Pancreas (tissue), 10 donors: ENCODE measurements around the gene UBE3C. TPM values are rescaled to one million over a fixed set of nuclear protein-coding genes. Genes with fewer than 3 reads are reported as not detected.

Experiments
- ATAC-seq, 4 donors: fragments of 200-7000 bp; cut with Tn5 transposase; one replicate each; pipeline versions ENCODE4 v1.8.0 to v1.9.1; 2020; ENCODE audit warnings: mild to moderate bottlenecking in 4 of 4, moderate library complexity in 4 of 4
- DNase-seq, 6 donors: peaks; one replicate each; pipeline ENCODE4 v3.0.0-alpha.2; 2020
- FAIRE-seq: peaks from 2 replicates; lab custom pipeline; 2012; peaks lifted over from hg19 to GRCh38; lab: Jason Lieb, UNC
- H3K27ac ChIP-seq, 4 donors: fragments of 200-600 bp; sonication (generic); 1 replicate in 3 of 4; 2 replicates in 1 of 4; pipeline versions ENCODE4 v1.5.0 to v1.8.0; 2020
- H3K27me3 ChIP-seq, 4 donors: fragments of 200-600 bp; one replicate each; pipeline ENCODE4 v1.8.0; 2021
- H3K36me3 ChIP-seq, 3 donors: fragments of 200-600 bp; sonication (generic) in 1 of 3; one replicate each; pipeline versions ENCODE4 v1.5.0 to v1.8.0; 2020 to 2021
- H3K4me1 ChIP-seq, 3 donors: fragments of 200-600 bp; one replicate each; pipeline ENCODE4 v1.8.0; 2021
- H3K4me3 ChIP-seq, 4 donors: fragments of 200-600 bp; sonication (generic) in 2 of 4; one replicate each; pipeline versions ENCODE4 v1.5.0 to v1.8.0; 2020 to 2021
- H3K9me3 ChIP-seq, 4 donors: fragments of 200-600 bp; one replicate each; pipeline ENCODE4 v1.8.0; 2021
- CTCF ChIP-seq, 4 donors: fragments of 200-600 bp; sonication (generic) in 3 of 4; IDR thresholded peaks; one replicate each; pipeline versions ENCODE4 v1.5.0 to v1.8.0; 2021; ENCODE audit warnings: antibody characterized with exemption in 4 of 4
- WGBS, 2 donors: extraction: QIAGEN DNeasy Blood & Tissue Kit; methylation state at CpG; one replicate each; pipeline ENCODE4 v1.1.7; 2013; 5-methylcytosine and 5-hydroxymethylcytosine counted together
- intact Hi-C, 3 donors: fragments of 100-400 bp; cut with DNase I; formaldehyde crosslinking; loops; one replicate each; pipeline versions ENCODE4 v1.11.1 to v1.14.2; 2022
- polyA plus RNA-seq, 2 donors: library from polyadenylated mRNA; stranded (reverse); fragments of 200-250 nt; gene quantifications; one replicate each; pipeline ENCODE4 v1.2.3, GENCODE V29; 2013
- total RNA-seq, 6 donors: library from RNA; stranded (reverse); fragmentation: NEBNext Ultra II Directional in 4 of 6; extraction: Animal tissue kit (Norgen Biotek cat#: 25700) in 4 of 6; gene quantifications; one replicate each; pipeline versions ENCODE4 v1.2.1 to v1.2.4, GENCODE V29; 2021 to 2023
- donor health status: healthy with polysubstance abuse.
- donor health status: DM: no; HTN: no; CAD: no; lungs with moderate emphysema.
- donor health status: DM: no; HTN: no; CAD: no.
- donor health status: control.
- donor health status: control.
- donor health status: Bipolar disorder and iron deficiency.
- donor health status: DM: yes; HTN: yes; CAD: no.
- donor health status: DM: no; HTN: no; CAD: no.
- donor health status: DM: no; HTN: no; CAD: no.
- donor health status: DM: yes; HTN: yes; CAD: no.

UBE3C gene
- total and polyA plus RNA-seq, 8 donors: 12.1 to 36.1 (median 23.1) TPM

- ATAC-seq: peak in 3 of 4 donors; percentile 12 to 28 (median 24)
- 73% methylated on average over 37 of the region's 37 CpGs for WGBS, 2 donors
- no peaks in the 10 kb centered on the region for H3K9me3 ChIP-seq
- H3K27ac ChIP-seq: no peak overlapping the region
- H3K4me1 ChIP-seq: no peaks in the 10 kb centered on the region
- FAIRE-seq: no peak
- no peak overlapping the region for H3K4me3 ChIP-seq
- DNase-seq: no peak
- H3K27me3 ChIP-seq: no peaks in the 10 kb centered on the region
- TF ChIP-seq CTCF (IDR thresholded peaks at IDR 0.05): no peak
- H3K36me3 ChIP-seq: no peaks in the 10 kb centered on the region
- intact Hi-C loops: no loop called here
Observed at GRCh38 chr7:157299613-157300368, 161.1 kb downstream of the UBE3C start.

- WGBS, 2 donors: 71 to 75% methylated on average over 29 of the region's 29 CpGs
- H3K4me3 ChIP-seq: no peak overlapping the region
Observed at GRCh38 chr7:157300369-157300825, 161.7 kb downstream of the UBE3C start.

GRCh38 chr7:157301610-157302120, 162.9 kb downstream of the UBE3C start:
- Histone ChIP-seq H3K27ac (peak overlapping the region in 2 of 4 donors; percentile 33 to 44), H3K9me3 (no peaks in the 10 kb centered on the region), H3K4me3 (no peak overlapping the region), H3K36me3 (no peaks in the 10 kb centered on the region), H3K27me3 (no peaks in the 10 kb centered on the region), H3K4me1 (no peaks in the 10 kb centered on the region)
- FAIRE-seq: no peak
- intact Hi-C loops: no loop called here
- no peak for ATAC-seq
- no peak for DNase-seq
- no peak for TF ChIP-seq CTCF (IDR thresholded peaks at IDR 0.05)
- WGBS, 2 donors: 70 to 81% methylated on average over 10 of the region's 10 CpGs

More at GRCh38 chr7:157300369-157300825, 161.7 kb downstream of the UBE3C start:
- TF ChIP-seq CTCF (IDR thresholded peaks at IDR 0.05): no peak
- Histone ChIP-seq H3K9me3 (no peaks in the 10 kb centered on the region), H3K27me3 (no peaks in the 10 kb centered on the region), H3K36me3 (no peaks in the 10 kb centered on the region), H3K4me1 (no peaks in the 10 kb centered on the region), H3K27ac (no peak overlapping the region)
- FAIRE-seq (no peak), DNase-seq (no peak), ATAC-seq (no peak)
- intact Hi-C loops: no loop called here

GRCh38 chr7:157306846-157307838, 168.4 kb downstream of the UBE3C start:
- Histone ChIP-seq H3K4me3 (no peak overlapping the region), H3K27me3 (no peaks in the 10 kb centered on the region), H3K4me1 (no peaks in the 10 kb centered on the region), H3K9me3 (no peaks in the 10 kb centered on the region), H3K36me3 (no peaks in the 10 kb centered on the region), H3K27ac (no peak overlapping the region)
- WGBS, 2 donors: 72 to 76% methylated on average over 27 of the region's 27 CpGs
- DNase-seq (no peak), FAIRE-seq (no peak), ATAC-seq (no peak)
- TF ChIP-seq CTCF (IDR thresholded peaks at IDR 0.05): no peak
- intact Hi-C loops: no loop called here
